22Rv1 (cell line): ENCODE measurements around the gene ISCU.

Experiments
- ZFX ChIP-seq: fragments of 450-650 bp; IDR thresholded peaks from 2 replicates; pipeline ENCODE4 v1.6.1; 2017; ENCODE audit warnings: antibody characterized with exemption, borderline replicate concordance
- TF ChIP-seq, protein P1 (sequence below): fragments of 450-650 bp; IDR thresholded peaks from 2 replicates; pipeline ENCODE4 v1.5.1; 2017; ENCODE audit warnings: mild to moderate bottlenecking

DNA sequence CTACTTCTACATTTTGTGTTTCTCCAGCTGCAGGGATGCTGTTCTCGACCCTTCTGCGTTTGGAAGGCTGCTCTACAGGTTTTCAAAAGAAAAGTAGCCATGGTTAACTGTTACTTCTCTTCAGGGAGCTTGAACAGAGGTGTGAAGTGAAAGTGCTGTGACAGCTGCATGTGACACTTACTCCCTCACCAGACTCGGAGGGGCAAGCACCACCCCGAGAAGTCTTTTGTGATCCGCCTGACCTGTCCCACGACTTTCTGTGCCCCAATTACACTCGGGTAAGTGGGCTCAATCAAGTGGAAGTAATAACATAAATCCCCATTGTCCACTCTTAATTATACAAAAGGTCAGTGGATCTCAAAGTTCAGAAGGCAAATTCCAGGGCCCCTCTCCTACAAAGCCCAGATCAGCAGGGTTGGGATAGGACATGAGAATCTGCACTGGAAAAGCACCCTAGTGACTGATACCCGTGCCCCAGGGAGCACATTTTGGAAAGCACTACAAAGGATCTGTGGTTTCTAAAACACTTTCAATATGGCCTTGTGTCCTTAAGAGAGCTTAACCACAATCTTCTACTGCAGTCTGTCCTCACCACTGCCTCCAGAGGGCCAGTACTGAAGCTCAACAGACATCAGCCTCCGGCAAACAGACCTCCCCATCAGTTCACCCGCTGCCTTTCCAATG lies 35.8 kb upstream of the ISCU start:
- TF ChIP-seq, protein P1, sequence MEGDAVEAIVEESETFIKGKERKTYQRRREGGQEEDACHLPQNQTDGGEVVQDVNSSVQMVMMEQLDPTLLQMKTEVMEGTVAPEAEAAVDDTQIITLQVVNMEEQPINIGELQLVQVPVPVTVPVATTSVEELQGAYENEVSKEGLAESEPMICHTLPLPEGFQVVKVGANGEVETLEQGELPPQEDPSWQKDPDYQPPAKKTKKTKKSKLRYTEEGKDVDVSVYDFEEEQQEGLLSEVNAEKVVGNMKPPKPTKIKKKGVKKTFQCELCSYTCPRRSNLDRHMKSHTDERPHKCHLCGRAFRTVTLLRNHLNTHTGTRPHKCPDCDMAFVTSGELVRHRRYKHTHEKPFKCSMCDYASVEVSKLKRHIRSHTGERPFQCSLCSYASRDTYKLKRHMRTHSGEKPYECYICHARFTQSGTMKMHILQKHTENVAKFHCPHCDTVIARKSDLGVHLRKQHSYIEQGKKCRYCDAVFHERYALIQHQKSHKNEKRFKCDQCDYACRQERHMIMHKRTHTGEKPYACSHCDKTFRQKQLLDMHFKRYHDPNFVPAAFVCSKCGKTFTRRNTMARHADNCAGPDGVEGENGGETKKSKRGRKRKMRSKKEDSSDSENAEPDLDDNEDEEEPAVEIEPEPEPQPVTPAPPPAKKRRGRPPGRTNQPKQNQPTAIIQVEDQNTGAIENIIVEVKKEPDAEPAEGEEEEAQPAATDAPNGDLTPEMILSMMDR = no peak
- no peak for TF ChIP-seq ZFX
